Activated naive CD8-positive, alpha-beta T cell treated with anti-CD3 and anti-CD28 coated beads, Interleukin-2, amount 10 ng/mL, durations not matched to agents 7 days and 5 days (primary cell): ENCODE data around the gene CRELD2. TPM values are rescaled to one million over a fixed set of nuclear protein-coding genes. Genes with fewer than 3 reads are reported as not detected.
A peak's percentile ranks its signal among the peaks of the same experiment; 100 is the strongest.

Source experiments
- ATAC-seq: fragments of 150-1000 bp; cut with Tn5 transposase; one replicate; pipeline ENCODE4 v1.10.0; 2021; ENCODE audit warnings: low read depth, moderate library complexity
- POLR2A ChIA-PET: fragments of 350-600 bp; sonication (Branson Sonifier 250); formaldehyde crosslinking; loops from one replicate; lab custom pipeline; 2021; ENCODE audit warnings: antibody characterized with exemption; lab: Charles Lee
- DNase-seq: peaks from one replicate; pipeline ENCODE4 v3.0.0; 2021
- H3K27ac Mint-ChIP-seq: one replicate; pipeline ENCODE4 v1.8.0; 2022; ENCODE audit warnings: mild to moderate bottlenecking, mixed read lengths
- H3K27me3 Mint-ChIP-seq: one replicate; pipeline ENCODE4 v1.8.0; 2022; ENCODE audit warnings: mild to moderate bottlenecking, moderate library complexity, mixed read lengths
- H3K36me3 Mint-ChIP-seq: one replicate; pipeline ENCODE4 v1.8.0; 2021; ENCODE audit warnings: mild to moderate bottlenecking, mixed read lengths
- H3K4me1 Mint-ChIP-seq: one replicate; pipeline ENCODE4 v1.8.0; 2021; ENCODE audit warnings: mixed read lengths
- H3K4me3 Mint-ChIP-seq: one replicate; pipeline ENCODE4 v1.8.0; 2022; ENCODE audit warnings: mild to moderate bottlenecking, moderate library complexity, mixed read lengths
- H3K9me3 Mint-ChIP-seq: one replicate; pipeline ENCODE4 v1.8.0; 2021; ENCODE audit warnings: mixed read lengths
- total RNA-seq, 2 experiments: library from RNA; stranded (reverse); gene quantifications; one replicate each; pipeline ENCODE4 v1.2.3, GENCODE V29; 2021

Gene CRELD2
- total RNA-seq, 2 experiments from 2014 or later, result 40.3 to 41.0 TPM

DNA sequence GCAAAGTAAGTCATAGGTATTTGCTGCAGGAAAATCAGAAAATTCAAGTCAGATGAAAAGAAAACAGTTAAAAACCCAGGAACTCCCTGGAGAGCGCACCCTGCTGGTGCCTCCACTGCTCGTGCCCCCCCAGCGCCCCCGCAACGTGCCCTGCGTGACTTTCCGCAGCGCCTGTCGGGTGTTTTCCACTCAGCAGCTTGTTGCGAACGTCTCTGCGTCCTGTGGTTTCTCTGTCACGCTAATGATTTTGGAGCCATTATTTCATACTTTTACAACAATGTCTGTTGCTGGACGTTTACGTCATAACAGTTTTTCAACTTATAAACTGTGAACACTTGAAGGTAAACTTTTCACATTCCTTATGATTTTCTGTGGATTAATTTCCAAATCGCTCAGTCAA lies 5.0 kb downstream of the CRELD2 start:
- Mint-ChIP-seq H3K27me3 (no peaks in the 10 kb centered on the region), H3K27ac (peak overlapping the region; percentile 42), H3K9me3 (no peaks in the 10 kb centered on the region), H3K4me1 (peaks cover 24% of the 10 kb centered on the region), H3K36me3 (peaks cover 4% of the 10 kb centered on the region), H3K4me3 (no peak overlapping the region)
- peak; percentile 29 for DNase-seq
- POLR2A ChIA-PET, result no interaction called here
- ATAC-seq, result no peak

DNA sequence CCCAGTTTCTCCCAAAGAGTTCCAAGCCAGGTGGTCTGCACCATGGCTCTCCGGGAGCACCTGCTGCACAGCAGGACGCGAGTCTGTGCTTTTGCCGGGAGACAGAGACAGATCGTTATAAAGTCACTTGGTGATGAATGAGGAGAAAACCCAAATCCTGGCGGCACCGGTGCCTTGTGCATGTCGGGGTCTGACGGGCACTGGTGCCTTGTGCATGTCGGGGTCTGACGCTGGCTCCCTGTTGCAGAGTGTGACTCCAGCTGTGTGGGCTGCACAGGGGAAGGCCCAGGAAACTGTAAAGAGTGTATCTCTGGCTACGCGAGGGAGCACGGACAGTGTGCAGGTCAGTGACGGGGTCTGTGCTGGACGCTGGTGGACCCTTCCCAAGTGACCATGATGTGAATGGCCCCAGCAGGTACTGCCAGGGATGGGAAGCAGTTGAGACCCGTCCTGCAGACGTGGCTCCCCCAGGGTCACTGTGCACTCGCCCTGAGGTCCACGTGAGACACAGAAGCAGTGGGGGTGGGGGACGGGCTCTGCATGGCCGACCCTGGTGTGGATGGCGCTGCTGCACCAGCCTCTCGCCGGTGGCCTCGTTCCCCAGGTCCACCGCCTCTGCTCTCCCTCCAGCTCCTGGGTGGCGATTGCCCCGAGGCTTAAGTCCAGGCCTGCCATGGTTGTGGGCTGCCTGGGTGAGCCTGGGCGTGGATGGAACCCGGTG lies 5.8 kb downstream of the CRELD2 start:
- Mint-ChIP-seq H3K27ac (peak overlapping the region; percentile 42), H3K9me3 (no peaks in the 10 kb centered on the region), H3K27me3 (no peaks in the 10 kb centered on the region), H3K36me3 (peaks cover 4% of the 10 kb centered on the region), H3K4me3 (no peak overlapping the region), H3K4me1 (peaks cover 24% of the 10 kb centered on the region)
- POLR2A ChIA-PET, result interaction anchor here (1.3 kb wide), 1 partner anchor 69 kb away, joined by 3 read pairs; no protein-coding TSS in a partner anchor
- no peak for ATAC-seq
- no peak for DNase-seq

DNA sequence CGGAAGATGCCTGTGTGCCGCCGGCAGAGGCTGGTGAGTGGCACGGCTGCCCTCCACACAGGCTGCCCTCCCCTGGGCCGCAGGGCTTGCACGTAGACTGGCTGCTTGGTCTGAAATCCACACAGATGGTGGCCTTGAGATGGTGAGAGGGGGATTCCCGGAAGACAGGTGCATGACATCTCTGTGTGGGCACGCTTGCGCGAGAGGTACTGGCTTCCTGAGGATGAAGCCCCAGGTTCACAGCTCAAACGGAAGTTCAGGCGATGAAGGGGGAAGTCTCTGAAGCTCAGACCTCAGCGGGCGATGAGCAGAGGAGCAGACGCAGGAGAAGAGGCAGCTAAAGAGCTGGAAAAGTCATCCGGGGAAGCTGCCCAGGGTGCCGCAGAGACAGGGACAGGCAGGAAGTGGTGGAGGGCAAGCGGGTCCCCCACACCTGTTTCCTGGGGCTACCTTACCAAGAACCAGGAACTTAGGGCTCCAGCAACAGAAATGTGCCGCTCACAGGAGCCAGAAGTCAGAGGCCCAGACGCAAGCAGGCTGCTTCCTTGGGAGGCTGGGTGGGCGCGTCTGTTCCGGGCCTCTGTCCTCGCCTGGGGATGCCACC lies 7.2 kb downstream of the CRELD2 start:
- H3K9me3 Mint-ChIP-seq, result no peaks in the 10 kb centered on the region
- peak overlapping the region; percentile 82 for H3K4me3 Mint-ChIP-seq
- DNase-seq (peak; percentile 74), ATAC-seq (peak; percentile 79)
- H3K4me1 Mint-ChIP-seq, result peaks cover 17% of the 10 kb centered on the region
- POLR2A ChIA-PET, result interaction anchor here (0.6 to 1.7 kb wide), 10 partner anchors 10 to 230 kb away, joined by 3 to 5 read pairs (median 3); no protein-coding TSS in a partner anchor
- peak overlapping the region; percentile 96 for H3K27ac Mint-ChIP-seq
- no peaks in the 10 kb centered on the region for H3K27me3 Mint-ChIP-seq
- H3K36me3 Mint-ChIP-seq, result peaks cover 4% of the 10 kb centered on the region

DNA sequence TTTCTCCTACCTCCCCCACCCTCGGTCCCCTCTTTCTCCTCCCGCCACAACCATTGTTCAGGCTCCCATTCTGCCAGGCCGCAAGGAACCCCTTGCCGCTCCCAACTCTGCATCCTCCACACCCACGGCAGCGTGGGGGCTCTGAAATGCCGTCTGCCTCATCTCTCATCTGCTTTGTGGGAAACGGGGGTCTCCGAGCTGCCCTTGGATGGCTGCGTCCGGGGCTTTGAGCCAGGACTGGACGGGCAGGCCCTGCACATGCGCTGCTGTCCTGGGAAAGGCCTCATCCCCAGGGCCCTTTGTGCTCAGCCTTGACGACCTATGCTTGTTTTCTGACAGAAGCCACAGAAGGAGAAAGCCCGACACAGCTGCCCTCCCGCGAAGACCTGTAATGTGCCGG lies 8.5 kb downstream of the CRELD2 start:
- Mint-ChIP-seq H3K4me3 (no peak overlapping the region), H3K4me1 (peaks cover 24% of the 10 kb centered on the region)

DNA sequence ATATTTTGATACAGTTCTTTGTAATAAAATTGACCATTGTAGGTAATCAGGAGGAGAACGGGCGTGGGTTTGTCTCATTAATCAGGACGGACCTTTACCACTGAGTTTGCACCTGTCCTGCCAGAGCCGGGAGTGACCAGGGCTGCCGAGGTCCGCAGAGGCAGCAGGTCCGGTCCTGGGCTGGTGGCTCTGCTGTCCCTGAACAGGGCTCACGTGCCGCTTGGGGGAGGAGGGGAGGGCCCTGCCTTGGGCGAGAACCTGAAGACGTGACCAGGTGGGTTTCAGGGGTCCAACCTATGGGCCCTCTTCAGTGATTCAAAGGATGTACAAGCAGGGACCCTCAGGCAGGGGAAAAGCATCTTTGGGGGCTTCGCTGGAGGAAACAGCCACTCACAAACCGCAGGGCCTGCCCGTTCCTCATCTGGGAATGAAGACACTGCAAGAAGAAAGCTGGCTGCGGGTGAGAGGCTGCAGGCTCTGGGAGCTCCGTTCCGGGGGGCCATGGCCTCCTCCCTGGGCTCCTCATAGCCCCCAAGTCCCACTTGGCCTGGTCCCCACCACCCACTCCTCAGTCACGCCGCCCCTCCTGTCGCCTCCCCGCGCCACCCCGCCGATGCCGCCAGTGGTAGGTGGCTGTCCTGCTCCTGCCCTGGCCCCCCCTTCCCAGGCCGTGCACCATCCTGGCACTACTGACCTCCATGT lies 9.2 kb downstream of the CRELD2 start:
- peak overlapping the region; percentile 85 for H3K27ac Mint-ChIP-seq
- H3K4me1 Mint-ChIP-seq, result peaks cover 24% of the 10 kb centered on the region
- peaks cover 2% of the 10 kb centered on the region for H3K36me3 Mint-ChIP-seq
- ATAC-seq, result no peak
- no peaks in the 10 kb centered on the region for H3K27me3 Mint-ChIP-seq
- peak; percentile 31 for DNase-seq
- no peak overlapping the region for H3K4me3 Mint-ChIP-seq
- POLR2A ChIA-PET, result interaction anchor here (1.8 kb wide), 1 partner anchor 102 kb away, joined by 5 read pairs; no protein-coding TSS in a partner anchor
- H3K9me3 Mint-ChIP-seq, result no peaks in the 10 kb centered on the region

More for the DNA sequence above, 8.5 kb downstream of the CRELD2 start:
- ATAC-seq (no peak), DNase-seq (no peak)
- Mint-ChIP-seq H3K9me3 (no peaks in the 10 kb centered on the region), H3K27me3 (no peaks in the 10 kb centered on the region), H3K36me3 (peaks cover 2% of the 10 kb centered on the region), H3K27ac (peak overlapping the region; percentile 85)
- POLR2A ChIA-PET, result interaction anchor here (1.7 to 1.8 kb wide), 2 partner anchors 103 to 178 kb away, joined by 5 read pairs; no protein-coding TSS in a partner anchor

GRCh38 chr22:49928185-49928495 lies 9.7 kb downstream of the CRELD2 start:
- Mint-ChIP-seq H3K36me3 (peaks cover 2% of the 10 kb centered on the region), H3K4me3 (no peak overlapping the region), H3K9me3 (no peaks in the 10 kb centered on the region), H3K27ac (no peak overlapping the region), H3K4me1 (peaks cover 28% of the 10 kb centered on the region), H3K27me3 (no peaks in the 10 kb centered on the region)
- DNase-seq, result no peak
- POLR2A ChIA-PET, result interaction anchor here (1.8 kb wide), 1 partner anchor 102 kb away, joined by 5 read pairs; no protein-coding TSS in a partner anchor
- no peak for ATAC-seq

DNA sequence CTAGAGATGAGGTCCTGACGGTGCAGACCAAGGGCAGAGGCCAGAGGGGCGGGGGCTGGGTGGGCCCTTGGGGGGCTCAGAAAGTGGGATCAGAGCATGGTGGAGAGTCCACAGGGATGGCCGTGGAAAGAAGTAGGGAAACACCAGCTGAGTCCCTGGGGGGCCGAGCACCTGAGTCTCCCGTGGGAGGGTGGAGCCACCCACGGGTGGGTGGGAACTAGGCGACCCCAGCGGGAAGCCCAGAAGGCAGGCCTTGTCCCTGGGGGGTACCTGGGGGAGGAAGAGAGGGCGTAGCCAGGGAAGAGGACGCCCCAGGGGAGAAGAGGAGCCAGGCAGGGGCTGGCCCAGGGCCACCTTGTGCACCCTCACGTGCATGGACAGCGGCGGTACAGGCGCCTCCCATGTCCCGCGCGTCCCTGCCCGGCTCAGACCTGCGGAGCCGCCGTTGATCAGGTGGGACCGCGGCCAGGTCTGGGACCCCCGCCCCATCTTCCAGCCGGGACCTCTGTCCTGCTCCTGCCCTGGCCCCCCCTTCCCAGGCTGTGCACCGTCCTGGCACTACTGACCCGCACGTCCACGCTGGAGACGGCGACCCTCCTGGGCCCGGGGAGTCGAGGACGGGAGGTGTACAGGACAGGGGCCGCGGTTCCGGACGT lies 10.2 kb downstream of the CRELD2 start:
- Mint-ChIP-seq H3K4me3 (peak overlapping the region; percentile 7), H3K27me3 (no peaks in the 10 kb centered on the region), H3K9me3 (no peaks in the 10 kb centered on the region), H3K36me3 (peaks cover 2% of the 10 kb centered on the region), H3K4me1 (peaks cover 31% of the 10 kb centered on the region), H3K27ac (no peak overlapping the region)
- ATAC-seq (no peak), DNase-seq (peak; percentile 35)
- POLR2A ChIA-PET, result interaction anchor here (1.8 kb wide), 1 partner anchor 101 kb away, joined by 5 read pairs; no protein-coding TSS in a partner anchor

GRCh38 chr22:49929211-49929979 lies 11.0 kb downstream of the CRELD2 start:
- Mint-ChIP-seq H3K27me3 (no peaks in the 10 kb centered on the region), H3K4me3 (no peak overlapping the region), H3K36me3 (peaks cover 2% of the 10 kb centered on the region), H3K9me3 (no peaks in the 10 kb centered on the region), H3K27ac (no peak overlapping the region), H3K4me1 (peaks cover 31% of the 10 kb centered on the region)
- DNase-seq, result peak; percentile 93
- POLR2A ChIA-PET, result interaction anchor here (1.1 kb wide), 1 partner anchor 101 kb away, joined by 6 read pairs; no protein-coding TSS in a partner anchor
- peak; percentile 59 for ATAC-seq

GRCh38 chr22:49929994-49930575 lies 11.7 kb downstream of the CRELD2 start:
- no peak for ATAC-seq
- no peak overlapping the region for H3K27ac Mint-ChIP-seq
- no peak overlapping the region for H3K4me3 Mint-ChIP-seq

DNA sequence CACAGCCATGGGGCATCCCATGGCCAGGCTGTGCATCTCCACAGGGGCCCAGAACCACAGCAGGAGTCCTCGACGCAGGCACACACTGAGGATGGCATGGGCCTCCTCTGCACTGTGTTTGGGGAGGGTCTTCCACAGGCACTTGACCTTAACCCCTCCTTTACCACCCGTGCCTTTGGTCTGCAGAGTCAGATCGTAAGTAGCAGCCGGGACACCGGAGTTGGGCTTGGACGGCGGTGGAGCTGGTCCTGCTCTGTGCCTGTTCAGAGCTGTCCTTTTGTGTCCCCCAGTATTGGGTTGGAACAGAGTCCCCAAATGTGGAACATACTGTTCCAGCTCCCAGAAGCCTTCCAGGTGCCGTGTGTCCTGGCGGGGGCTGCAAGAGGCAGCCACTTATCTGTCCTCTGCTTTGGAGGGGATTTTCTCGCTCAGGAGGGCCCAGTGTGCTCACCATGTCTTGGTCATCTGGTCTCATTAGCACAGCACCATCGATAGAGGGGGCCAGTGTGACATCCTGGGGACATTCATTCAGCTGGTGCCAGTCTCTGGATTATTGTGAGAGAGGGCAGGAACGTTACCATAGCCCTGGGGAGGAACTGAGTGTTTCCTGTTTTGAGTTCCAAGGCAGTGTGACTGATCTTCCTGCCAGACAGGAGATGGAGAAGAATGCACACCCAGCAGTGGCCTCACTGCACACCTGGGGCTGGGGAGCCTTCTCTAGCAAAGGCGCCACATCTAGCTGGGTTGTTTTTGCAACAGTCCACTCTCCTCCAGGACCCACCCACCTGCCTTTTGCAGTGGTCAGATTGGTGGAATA lies 12.4 kb downstream of the CRELD2 start:
- DNase-seq, result peak; percentile 51
- no peak overlapping the region for H3K4me3 Mint-ChIP-seq
- no peaks in the 10 kb centered on the region for H3K27me3 Mint-ChIP-seq
- peak overlapping the region; percentile 49 for H3K27ac Mint-ChIP-seq
- no peaks in the 10 kb centered on the region for H3K9me3 Mint-ChIP-seq
- POLR2A ChIA-PET, result interaction anchor here (1.0 to 1.5 kb wide), 4 partner anchors 30 to 99 kb away, joined by 3 to 6 read pairs (median 4); partner anchors contain the start of gene PIM3
- H3K4me1 Mint-ChIP-seq, result peaks cover 24% of the 10 kb centered on the region
- ATAC-seq, result no peak
- H3K36me3 Mint-ChIP-seq, result peaks cover 2% of the 10 kb centered on the region

More at GRCh38 chr22:49929994-49930575, 11.7 kb downstream of the CRELD2 start:
- DNase-seq, result no peak
- Mint-ChIP-seq H3K4me1 (peaks cover 31% of the 10 kb centered on the region), H3K9me3 (no peaks in the 10 kb centered on the region), H3K36me3 (peaks cover 2% of the 10 kb centered on the region), H3K27me3 (no peaks in the 10 kb centered on the region)
- POLR2A ChIA-PET, result interaction anchor here (1.1 to 1.5 kb wide), 3 partner anchors 37 to 100 kb away, joined by 3 to 6 read pairs (median 4); no protein-coding TSS in a partner anchor
